ENCODE data around the gene TBX1.

The TBX1 gene

GRCh38 chr22:19760058-19760950, at the start of gene TBX1:
Gene TBX1 (plus strand): TSS chr22:19760778. CDS start chr22:19760844, 66 bp downstream.
- DNase-seq, result no peak

GRCh38 chr22:19713245-19713644, 47.3 kb upstream of the TBX1 start:
- DNase-seq, result no peak

GRCh38 chr22:19713650-19714311, 46.8 kb upstream of the TBX1 start:
- DNase-seq, result no peak

GRCh38 chr22:19714312-19715187, 46.0 kb upstream of the TBX1 start, which contains the start of gene SEPTIN5:
Gene SEPTIN5 (plus strand): TSS chr22:19714503. CDS start chr22:19714589, 86 bp downstream.
- peak in 1 of 2 experiments; percentile 9 for DNase-seq

- no peak for DNase-seq
Observed at GRCh38 chr22:19715188-19715930, 45.2 kb upstream of the TBX1 start.

- DNase-seq, result no peak
Observed at GRCh38 chr22:19716041-19716828, 44.3 kb upstream of the TBX1 start.

- DNase-seq, result no peak
Observed at GRCh38 chr22:19716829-19717105, 43.8 kb upstream of the TBX1 start.

GRCh38 chr22:19717181-19717580, 43.4 kb upstream of the TBX1 start:
- no peak for DNase-seq

GRCh38 chr22:19717691-19718455, 42.7 kb upstream of the TBX1 start:
- DNase-seq, result peak; percentile 62

- DNase-seq, result no peak
Observed at GRCh38 chr22:19718456-19719049, 42.0 kb upstream of the TBX1 start.

GRCh38 chr22:19719050-19719482, 41.5 kb upstream of the TBX1 start:
- DNase-seq, result no peak

GRCh38 chr22:19719488-19720021, 41.0 kb upstream of the TBX1 start:
- DNase-seq, result no peak

GRCh38 chr22:19720150-19720827, 40.3 kb upstream of the TBX1 start:
- no peak for DNase-seq

GRCh38 chr22:19720999-19721329, 39.6 kb upstream of the TBX1 start:
- DNase-seq, result no peak

GRCh38 chr22:19721330-19722177, 39.0 kb upstream of the TBX1 start:
- DNase-seq, result no peak

- DNase-seq, result no peak
Observed at GRCh38 chr22:19722178-19722981, 38.2 kb upstream of the TBX1 start.

GRCh38 chr22:19722982-19723231, 37.7 kb upstream of the TBX1 start:
- DNase-seq, result no peak

Measured in AML-193 (cell line).